Measurements from ENCODE around the gene HSF5. TPM values are rescaled to one million over a fixed set of nuclear protein-coding genes. Genes with fewer than 3 reads are reported as not detected.

HSF5 gene
- total RNA-seq, 1 donor from 2014 or later: 5.5 TPM

DNA sequence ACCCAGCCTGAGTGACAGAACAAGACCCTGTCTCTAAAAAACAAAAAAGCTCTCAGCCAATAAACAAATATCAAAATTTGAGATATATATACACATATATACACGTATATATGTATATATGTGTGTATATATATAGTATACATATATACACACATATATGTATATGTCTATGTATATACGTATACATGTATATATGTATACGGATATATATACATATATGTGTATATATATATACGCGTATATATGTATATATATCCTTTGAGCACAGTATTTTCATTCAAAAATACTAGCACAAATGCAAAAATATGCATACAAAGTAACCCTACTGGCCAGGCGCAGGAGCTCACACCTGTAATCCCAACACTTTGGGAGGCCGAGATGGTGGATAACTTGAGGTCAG, 13.2 kb upstream of the HSF5 start:
- no peak for ATAC-seq (ENCODE audit: low read depth)
- Mint-ChIP-seq H3K27me3 (no peaks in the 10 kb centered on the region), H3K9me3 (no peaks in the 10 kb centered on the region), H3K4me1 (peaks cover 29% of the 10 kb centered on the region), H3K4me3 (no peak overlapping the region), H3K36me3 (ENCODE audit: low read depth) (peaks cover 76% of the 10 kb centered on the region), H3K27ac (no peak overlapping the region)
- DNase-seq: no peak
- CTCF ChIA-PET: no interaction called here
- TF ChIP-seq, protein P1, sequence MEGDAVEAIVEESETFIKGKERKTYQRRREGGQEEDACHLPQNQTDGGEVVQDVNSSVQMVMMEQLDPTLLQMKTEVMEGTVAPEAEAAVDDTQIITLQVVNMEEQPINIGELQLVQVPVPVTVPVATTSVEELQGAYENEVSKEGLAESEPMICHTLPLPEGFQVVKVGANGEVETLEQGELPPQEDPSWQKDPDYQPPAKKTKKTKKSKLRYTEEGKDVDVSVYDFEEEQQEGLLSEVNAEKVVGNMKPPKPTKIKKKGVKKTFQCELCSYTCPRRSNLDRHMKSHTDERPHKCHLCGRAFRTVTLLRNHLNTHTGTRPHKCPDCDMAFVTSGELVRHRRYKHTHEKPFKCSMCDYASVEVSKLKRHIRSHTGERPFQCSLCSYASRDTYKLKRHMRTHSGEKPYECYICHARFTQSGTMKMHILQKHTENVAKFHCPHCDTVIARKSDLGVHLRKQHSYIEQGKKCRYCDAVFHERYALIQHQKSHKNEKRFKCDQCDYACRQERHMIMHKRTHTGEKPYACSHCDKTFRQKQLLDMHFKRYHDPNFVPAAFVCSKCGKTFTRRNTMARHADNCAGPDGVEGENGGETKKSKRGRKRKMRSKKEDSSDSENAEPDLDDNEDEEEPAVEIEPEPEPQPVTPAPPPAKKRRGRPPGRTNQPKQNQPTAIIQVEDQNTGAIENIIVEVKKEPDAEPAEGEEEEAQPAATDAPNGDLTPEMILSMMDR (IDR thresholded peaks at IDR 0.05): no peak
- POLR2A ChIA-PET: interaction anchor here (0.9 kb wide), 1 partner anchor 13 kb away, joined by 3 read pairs; no protein-coding TSS in a partner anchor
- intact Hi-C loops (cut with micrococcal nuclease): no loop called here

DNA sequence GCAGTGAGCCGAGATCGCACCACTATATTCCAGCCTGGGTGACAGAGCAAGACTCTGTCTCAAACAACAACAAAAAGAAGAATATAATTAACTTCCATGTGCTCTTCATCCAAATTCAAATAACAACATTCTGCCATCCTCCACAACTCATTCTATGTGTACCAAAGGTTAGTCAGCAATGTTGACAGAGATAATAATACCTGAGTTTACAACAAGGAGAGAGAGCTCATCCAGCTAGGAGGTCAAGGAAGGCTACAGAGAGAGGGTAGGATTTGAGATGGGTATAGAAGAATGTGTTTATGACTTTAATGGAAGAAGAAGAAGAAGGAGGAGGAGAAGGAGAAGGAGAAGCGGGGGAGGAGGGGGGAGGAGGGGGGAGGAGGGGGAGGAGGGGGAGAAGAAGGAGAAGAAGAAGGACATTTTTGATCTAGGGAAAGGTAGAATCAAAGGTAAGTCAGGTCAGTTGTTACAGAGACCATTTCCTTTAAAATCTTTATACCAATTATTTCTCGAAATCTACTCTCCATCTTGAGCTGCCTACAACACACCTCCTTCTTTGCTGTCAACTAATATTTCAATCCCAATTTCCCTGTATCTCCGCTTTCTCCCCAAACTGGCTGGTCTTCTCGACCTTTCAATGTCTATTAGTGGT, 10.1 kb upstream of the HSF5 start:
- TF ChIP-seq, protein P1 (IDR thresholded peaks at IDR 0.05): no peak
- H3K9me3 Mint-ChIP-seq: no peaks in the 10 kb centered on the region
- H3K27ac Mint-ChIP-seq: no peak overlapping the region
- no peak overlapping the region for H3K4me3 Mint-ChIP-seq
- POLR2A ChIA-PET: interaction anchor here (1.0 to 1.4 kb wide), 2 partner anchors 10 to 17 kb away, joined by 4 to 5 read pairs; partner anchors contain the start of gene HSF5
- H3K4me1 Mint-ChIP-seq: peaks cover 6% of the 10 kb centered on the region
- H3K27me3 Mint-ChIP-seq: no peaks in the 10 kb centered on the region
- intact Hi-C loops (cut with micrococcal nuclease): no loop called here
- ATAC-seq (ENCODE audit: low read depth): no peak
- CTCF ChIA-PET: no interaction called here
- H3K36me3 Mint-ChIP-seq (ENCODE audit: low read depth): peaks cover 79% of the 10 kb centered on the region
- no peak for DNase-seq

DNA sequence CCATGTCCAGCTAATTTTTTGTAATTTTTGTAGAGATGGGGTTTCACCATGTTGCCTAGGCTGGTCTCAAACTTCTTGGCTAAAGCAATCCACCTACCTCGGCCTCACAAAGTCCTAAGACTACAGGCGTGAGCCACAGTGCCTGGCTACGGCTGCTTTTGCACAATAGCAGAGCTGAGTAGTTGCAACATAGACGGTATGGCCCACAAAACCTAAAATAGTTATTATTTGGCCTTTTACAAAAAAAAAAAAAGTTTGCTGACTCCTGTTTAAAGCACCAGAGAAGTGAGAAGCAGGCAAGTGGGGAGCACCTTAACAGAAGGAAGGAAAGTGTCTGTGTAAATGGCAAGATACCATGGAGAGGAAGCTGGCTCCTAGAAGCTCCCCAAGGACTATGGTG, 5.3 kb upstream of the HSF5 start:
- no peak for ATAC-seq (ENCODE audit: low read depth)
- Mint-ChIP-seq H3K27ac (no peak overlapping the region), H3K4me3 (no peak overlapping the region), H3K4me1 (peaks cover 14% of the 10 kb centered on the region), H3K27me3 (no peaks in the 10 kb centered on the region), H3K36me3 (ENCODE audit: low read depth) (peaks cover 93% of the 10 kb centered on the region), H3K9me3 (no peaks in the 10 kb centered on the region)
- CTCF ChIA-PET: interaction anchor here (1.6 kb wide), 1 partner anchor 176 kb away, joined by 5 read pairs; no protein-coding TSS in a partner anchor
- DNase-seq: no peak
- TF ChIP-seq, protein P1 (IDR thresholded peaks at IDR 0.05): no peak
- POLR2A ChIA-PET: interaction anchor here (0.5 to 1.5 kb wide), 2 partner anchors 11 to 444 kb away, joined by 4 to 6 read pairs; no protein-coding TSS in a partner anchor
- intact Hi-C loops (cut with micrococcal nuclease): no loop called here

DNA sequence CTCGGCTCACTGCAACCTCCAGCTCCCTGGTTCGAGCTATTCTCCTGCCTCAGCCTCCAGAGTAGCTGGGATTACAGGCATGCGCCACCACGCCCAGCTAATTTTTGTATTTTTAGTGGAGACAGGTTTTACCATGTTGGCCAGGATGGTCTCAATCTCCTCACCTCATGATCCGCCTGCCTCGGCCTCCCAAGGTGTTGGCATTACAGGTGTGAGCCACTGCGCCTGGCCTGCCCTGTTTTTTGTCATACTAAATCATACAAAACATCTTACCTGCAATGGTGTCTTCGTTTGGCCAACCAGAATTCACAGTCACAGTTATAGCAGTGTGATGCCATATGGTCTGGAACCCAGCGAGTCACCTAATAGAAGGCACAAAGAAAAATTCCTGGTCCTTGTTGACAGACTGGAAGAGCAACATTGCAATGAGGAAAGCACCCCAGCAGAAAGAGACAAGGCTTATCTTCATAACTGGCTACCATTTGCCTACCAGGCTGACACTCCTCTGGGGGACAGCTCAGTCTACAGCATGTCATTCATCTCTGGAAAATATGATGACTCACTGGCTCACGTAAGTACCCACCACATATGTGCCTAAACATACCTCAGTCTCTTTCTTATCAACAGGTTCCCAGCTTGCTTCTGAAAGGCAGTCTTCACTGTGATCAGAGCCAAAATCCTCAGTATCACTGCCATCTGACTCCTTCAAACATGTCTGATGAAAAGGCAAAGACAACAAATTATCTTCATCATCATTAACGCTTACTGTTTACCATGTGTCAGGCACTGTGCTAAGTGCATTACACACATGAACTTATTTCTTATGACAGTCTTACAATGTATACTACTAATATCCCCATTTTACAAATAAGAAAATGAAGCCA, 4.3 kb upstream of the HSF5 start:
- ChIA-PET POLR2A (no interaction called here), CTCF (interaction anchor here (1.6 kb wide), 1 partner anchor 175 kb away, joined by 5 read pairs; no protein-coding TSS in a partner anchor)
- Mint-ChIP-seq H3K36me3 (ENCODE audit: low read depth) (peaks cover 84% of the 10 kb centered on the region), H3K27ac (no peak overlapping the region), H3K9me3 (no peaks in the 10 kb centered on the region), H3K27me3 (no peaks in the 10 kb centered on the region), H3K4me3 (no peak overlapping the region), H3K4me1 (peaks cover 16% of the 10 kb centered on the region)
- no peak for ATAC-seq (ENCODE audit: low read depth)
- TF ChIP-seq, protein P1 (IDR thresholded peaks at IDR 0.05): no peak
- no peak for DNase-seq
- intact Hi-C loops (cut with micrococcal nuclease): no loop called here

DNA sequence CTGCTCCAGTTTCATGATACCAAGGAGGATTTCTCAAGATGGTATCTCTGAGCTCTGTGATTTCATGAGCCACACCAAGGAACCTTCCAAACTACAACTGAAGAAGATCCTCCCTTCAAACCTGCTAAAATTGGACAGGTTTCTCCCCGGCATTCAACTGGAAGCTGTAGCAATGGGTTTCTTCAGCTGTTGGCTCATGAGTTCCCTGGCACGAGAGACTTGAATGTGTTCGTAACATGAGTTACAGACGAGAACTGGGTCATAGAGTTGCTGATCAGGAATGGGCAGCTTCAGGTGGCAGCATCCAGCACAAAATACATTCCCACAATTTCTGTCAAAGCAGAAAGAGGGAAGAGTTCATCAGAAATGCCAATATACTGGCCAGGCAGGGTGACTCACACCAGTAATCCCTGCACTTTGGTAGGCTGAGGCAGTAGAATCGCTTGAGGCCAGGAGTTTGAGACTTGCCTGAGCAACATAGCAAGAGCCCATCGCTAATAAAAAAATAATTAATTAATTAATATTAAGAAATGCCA, 3.4 kb upstream of the HSF5 start:
- intact Hi-C loops (cut with micrococcal nuclease): no loop called here
- H3K4me3 Mint-ChIP-seq: no peak overlapping the region
- TF ChIP-seq, protein P1 (IDR thresholded peaks at IDR 0.05): no peak
- no peaks in the 10 kb centered on the region for H3K27me3 Mint-ChIP-seq
- ATAC-seq (ENCODE audit: low read depth): no peak
- H3K4me1 Mint-ChIP-seq: peaks cover 17% of the 10 kb centered on the region
- no peak for DNase-seq
- H3K9me3 Mint-ChIP-seq: no peaks in the 10 kb centered on the region
- no peak overlapping the region for H3K27ac Mint-ChIP-seq
- peaks cover 75% of the 10 kb centered on the region for H3K36me3 Mint-ChIP-seq (ENCODE audit: low read depth)
- CTCF ChIA-PET: interaction anchor here (1.0 kb wide), 1 partner anchor 242 kb away, joined by 3 read pairs; no protein-coding TSS in a partner anchor
- POLR2A ChIA-PET: no interaction called here
